SKM-1 (cell line): Measurements from ENCODE around the gene DNAH12.
"Not testable (repeated sequence)": the region's sequence is repeated elsewhere in the genome, so short reads cannot be mapped to it uniquely, and the experiment has no call there.

Experiments used
- DNase-seq: peaks from one replicate; lab custom pipeline; 2025; ENCODE audit not compliant: unreplicated experiment; lab: John Stamatoyannopoulos, UW

Gene DNAH12

GRCh38 chr3:57411715-57412114, 132.4 kb downstream of the DNAH12 start:
- no peak for DNase-seq

GRCh38 chr3:57409471-57409870, 134.7 kb downstream of the DNAH12 start:
- DNase-seq, result no peak

GRCh38 chr3:57402675-57403074, 141.5 kb downstream of the DNAH12 start:
- DNase-seq, result no peak

- DNase-seq, result peak; percentile 67
Observed at GRCh38 chr3:57397175-57398026, 146.7 kb downstream of the DNAH12 start.

GRCh38 chr3:57393977-57394376, 150.2 kb downstream of the DNAH12 start:
- DNase-seq, result peak; percentile 41

GRCh38 chr3:57391767-57392166, 152.4 kb downstream of the DNAH12 start:
- DNase-seq, result no peak

GRCh38 chr3:57389271-57389670, 154.9 kb downstream of the DNAH12 start:
- DNase-seq, result no peak

GRCh38 chr3:57386307-57386706, 157.8 kb downstream of the DNAH12 start:
- DNase-seq, result no peak

- DNase-seq, result no peak
Observed at GRCh38 chr3:57385498-57385897, 158.6 kb downstream of the DNAH12 start.

GRCh38 chr3:57383838-57384237, 160.3 kb downstream of the DNAH12 start:
- DNase-seq, result no peak

- DNase-seq, result no peak
Observed at GRCh38 chr3:57383406-57383805, 160.7 kb downstream of the DNAH12 start.

- no peak for DNase-seq
Observed at GRCh38 chr3:57382933-57383332, 161.2 kb downstream of the DNAH12 start.

GRCh38 chr3:57370341-57370740, 173.8 kb downstream of the DNAH12 start:
- DNase-seq, result no peak

GRCh38 chr3:57365089-57365488, 179.1 kb downstream of the DNAH12 start:
- not testable (repeated sequence) for DNase-seq

GRCh38 chr3:57356275-57356674, 187.9 kb downstream of the DNAH12 start:
- DNase-seq, result not testable (repeated sequence)

- no peak for DNase-seq
Observed at GRCh38 chr3:57354768-57355167, 189.4 kb downstream of the DNAH12 start.

GRCh38 chr3:57350271-57350670, 193.9 kb downstream of the DNAH12 start:
- no peak for DNase-seq

- not testable (repeated sequence) for DNase-seq
Observed at GRCh38 chr3:57339071-57339642, 205.0 kb downstream of the DNAH12 start.

GRCh38 chr3:57338272-57339070, 205.7 kb downstream of the DNAH12 start:
- DNase-seq, result not testable (repeated sequence)

- no peak for DNase-seq
Observed at GRCh38 chr3:57335283-57335938, 208.7 kb downstream of the DNAH12 start.

GRCh38 chr3:57331078-57331610, 213.0 kb downstream of the DNAH12 start:
- no peak for DNase-seq
